H7 (cell line): Measurements from ENCODE around the gene DCP1A. TPM values are rescaled to one million over a fixed set of nuclear protein-coding genes. Genes with fewer than 3 reads are reported as not detected.
"Not testable (repeated sequence)": the region's sequence is repeated elsewhere in the genome, so short reads cannot be mapped to it uniquely, and the experiment has no call there.

Experiments used
- DNase-seq: peaks from one replicate; pipeline ENCODE4 v3.0.0; 2012
- H3K27me3 ChIP-seq: 2 replicates; pipeline ENCODE4 v1.6.0; 2011; ENCODE audit warnings: mild to moderate bottlenecking, low read length; ENCODE audit not compliant: control insufficient read depth, insufficient read depth
- H3K36me3 ChIP-seq: replicated peaks from 2 replicates; pipeline ENCODE4 v1.5.1; 2011; ENCODE audit warnings: low read length; ENCODE audit not compliant: control insufficient read depth, insufficient read depth
- H3K4me3 ChIP-seq: 2 replicates; pipeline ENCODE4 v1.5.1; 2011; ENCODE audit warnings: low read depth, mild to moderate bottlenecking, control low read depth, low read length, moderate library complexity; ENCODE audit not compliant: insufficient read depth
- total RNA-seq: library from RNA; depleted of rRNA; stranded (reverse); fragments of >200 nt; shearing (Covaris generic); gene quantifications from 2 replicates; pipeline ENCODE4 v1.2.3, GENCODE V29; 2014

DCP1A gene
- total RNA-seq, 1 experiment from 2014 or later: 12.9 TPM

DNA sequence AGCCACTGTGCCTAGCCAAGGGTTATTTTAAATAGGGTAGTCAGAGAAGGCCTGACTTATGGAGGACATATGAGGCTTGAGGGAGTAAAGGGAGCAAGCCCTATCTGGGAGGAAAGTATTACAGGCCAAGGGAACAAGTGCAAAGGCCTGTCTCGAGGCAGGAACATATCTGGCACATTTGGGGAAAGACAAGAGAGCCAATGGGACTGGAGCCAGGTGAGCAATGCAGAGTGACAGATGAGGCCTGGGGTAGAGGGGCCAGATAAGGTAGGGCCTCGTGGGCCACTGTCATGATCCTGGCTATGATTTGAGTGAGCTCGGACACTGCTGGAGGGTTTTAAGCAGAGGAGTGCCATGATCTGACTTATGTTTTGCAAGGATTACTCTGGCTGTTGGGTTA lies 43.8 kb downstream of the DCP1A start:
- no peaks in the 10 kb centered on the region for H3K27me3 ChIP-seq
- DNase-seq: no peak
- no peak overlapping the region for H3K4me3 ChIP-seq
- H3K36me3 ChIP-seq: peaks cover 8% of the 10 kb centered on the region

DNA sequence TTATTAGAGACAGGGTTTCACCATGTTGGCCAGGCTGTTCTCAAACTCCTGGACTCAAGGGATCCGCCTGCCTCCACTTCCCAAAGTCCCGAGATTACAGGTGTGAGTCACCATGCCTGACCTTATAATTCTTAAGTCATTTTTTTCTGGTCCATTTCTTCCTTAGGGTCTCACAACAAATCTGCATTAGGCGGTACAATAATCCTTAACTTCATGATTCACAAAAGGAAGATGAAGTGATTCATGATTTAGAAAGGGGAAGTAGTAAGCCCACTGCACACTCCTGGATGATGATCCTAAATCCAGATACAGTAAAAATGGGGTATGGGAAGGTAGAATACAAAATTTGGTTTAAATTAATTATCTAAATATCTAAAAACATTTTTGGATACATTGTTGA lies 46.5 kb downstream of the DCP1A start:
- Histone ChIP-seq H3K4me3 (no peak overlapping the region), H3K27me3 (no peaks in the 10 kb centered on the region), H3K36me3 (peaks cover 8% of the 10 kb centered on the region)
- no peak for DNase-seq

DNA sequence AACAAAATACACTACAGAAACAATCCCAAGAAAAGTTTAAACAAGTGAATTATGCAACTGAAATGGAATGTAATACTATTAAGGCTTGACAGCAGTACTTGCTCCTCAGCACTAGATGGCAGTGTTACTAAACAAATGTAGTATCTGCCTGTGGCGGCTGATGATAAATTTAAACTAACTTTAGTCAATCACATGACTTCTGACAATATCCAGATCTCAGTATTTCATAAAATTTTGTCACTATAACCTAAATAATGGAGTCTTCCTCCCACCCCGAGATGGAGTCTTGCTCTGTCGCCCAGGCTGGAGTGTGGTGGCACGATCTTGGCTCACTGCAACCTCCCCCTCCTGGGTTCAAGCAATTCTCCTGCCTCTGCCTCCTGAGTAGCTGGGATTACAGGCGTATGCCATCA lies 47.7 kb downstream of the DCP1A start:
- not testable (repeated sequence) for H3K36me3 ChIP-seq, H3K27me3 ChIP-seq, H3K4me3 ChIP-seq
- peak; percentile 53 for DNase-seq

DNA sequence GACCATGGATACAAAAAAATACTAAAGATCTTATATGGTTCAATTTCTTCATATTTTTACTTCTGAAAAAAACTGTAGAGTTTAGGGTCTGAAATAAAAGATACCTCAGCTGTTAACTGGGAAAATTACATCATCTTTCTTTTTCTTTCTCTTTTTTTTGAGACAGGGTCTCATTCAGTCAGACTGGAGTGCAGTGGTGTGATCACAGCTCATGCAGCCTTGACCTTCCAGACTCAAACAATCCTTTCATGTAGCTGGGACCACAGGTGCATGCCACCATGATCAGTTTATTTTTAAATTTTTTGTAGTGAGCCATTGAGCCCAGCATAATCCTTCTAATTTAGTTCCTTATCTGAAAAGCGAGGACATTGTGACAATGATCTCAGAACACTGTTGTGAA lies 51.9 kb downstream of the DCP1A start:
- no peak for DNase-seq
- Histone ChIP-seq H3K27me3 (no peaks in the 10 kb centered on the region), H3K36me3 (peaks cover 3% of the 10 kb centered on the region), H3K4me3 (no peak overlapping the region)

DNA sequence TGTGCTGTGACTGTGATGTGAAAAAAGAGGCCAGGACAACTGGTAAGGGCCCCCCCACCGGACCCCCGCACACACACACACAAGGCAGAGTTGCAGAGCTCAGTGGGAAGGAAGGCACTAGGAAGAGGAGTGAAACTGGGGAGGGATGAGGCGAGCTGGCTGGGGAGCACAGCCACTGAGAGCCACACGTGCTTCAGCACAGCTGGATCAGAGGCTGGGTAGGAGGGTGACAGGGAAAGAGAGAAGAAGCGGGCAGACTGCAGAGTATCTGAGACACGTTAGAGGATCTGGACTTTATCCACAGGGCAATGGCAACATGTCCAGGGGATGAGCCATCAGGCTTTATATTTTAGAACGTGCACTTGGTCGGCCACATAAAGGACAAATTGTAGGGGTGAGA lies 53.5 kb downstream of the DCP1A start:
- H3K27me3 ChIP-seq: no peaks in the 10 kb centered on the region
- no peak for DNase-seq
- H3K4me3 ChIP-seq: no peak overlapping the region
- peaks cover 6% of the 10 kb centered on the region for H3K36me3 ChIP-seq

DNA sequence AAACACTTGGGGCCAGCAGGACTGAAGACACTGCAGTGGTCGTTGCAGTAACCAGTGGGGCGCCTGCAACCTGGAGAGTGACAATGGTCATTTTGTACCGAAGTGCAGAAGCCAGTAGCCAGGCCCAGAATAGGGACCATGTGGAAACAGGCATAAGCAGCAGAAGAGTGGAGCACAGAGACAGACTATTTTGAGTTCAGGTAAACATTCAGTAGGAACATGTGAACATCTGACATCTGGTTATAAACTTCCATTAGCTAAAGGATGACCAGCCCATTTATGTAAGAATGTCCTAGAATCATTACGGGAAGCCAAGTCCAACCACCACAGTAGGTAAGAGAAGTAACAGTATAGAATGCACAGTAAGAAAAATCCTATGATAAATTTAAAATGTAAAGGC lies 59.1 kb downstream of the DCP1A start:
- Histone ChIP-seq H3K36me3 (peaks cover 9% of the 10 kb centered on the region), H3K27me3 (no peaks in the 10 kb centered on the region), H3K4me3 (no peak overlapping the region)
- no peak for DNase-seq

DNA sequence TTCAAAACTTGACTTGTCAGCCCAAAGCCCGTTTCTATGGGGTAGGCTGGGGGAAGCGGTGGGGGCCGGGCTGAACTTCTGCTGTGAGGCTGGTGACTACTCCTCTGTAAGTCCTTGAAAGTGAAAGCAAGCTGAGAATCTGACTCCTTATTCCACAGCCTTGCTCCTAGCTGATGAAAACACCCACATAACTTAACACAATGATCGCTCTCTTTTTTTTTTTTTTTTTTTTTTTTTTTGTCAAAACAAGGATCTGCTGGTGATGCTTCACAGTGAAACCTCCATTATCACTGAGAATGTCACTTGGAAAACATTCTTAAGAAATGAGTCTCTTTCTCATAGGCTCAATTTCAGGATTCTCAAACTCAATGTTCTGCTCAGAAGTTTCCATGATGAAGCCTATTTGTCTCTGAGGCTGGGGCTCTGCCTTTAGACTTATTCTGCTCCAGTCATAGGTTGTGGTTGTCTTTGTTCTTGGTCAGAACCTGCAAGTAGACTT lies 60.2 kb downstream of the DCP1A start:
- Histone ChIP-seq H3K27me3 (no peaks in the 10 kb centered on the region), H3K4me3 (no peak overlapping the region), H3K36me3 (peaks cover 6% of the 10 kb centered on the region)
- peak; percentile 60 for DNase-seq

DNA sequence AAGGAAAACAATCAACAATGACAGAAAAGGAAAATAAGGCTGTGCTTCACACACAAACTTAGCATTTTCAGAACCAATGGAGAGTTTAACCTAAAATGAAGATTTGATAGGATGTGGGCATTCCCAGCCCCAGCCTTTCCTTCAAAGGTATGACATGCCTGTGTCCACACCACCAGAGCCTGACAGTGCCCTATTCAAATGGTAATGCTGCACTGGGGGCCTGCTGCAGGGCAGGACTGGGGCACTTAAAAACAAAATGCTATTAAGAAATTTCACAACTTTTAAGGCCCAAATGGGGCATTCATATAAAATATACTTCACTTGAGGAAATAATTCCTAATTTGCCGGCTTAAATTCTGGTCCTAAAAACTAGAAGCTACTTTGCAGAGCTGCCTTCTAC lies 60.6 kb downstream of the DCP1A start:
- Histone ChIP-seq H3K36me3 (peaks cover 6% of the 10 kb centered on the region), H3K4me3 (no peak overlapping the region), H3K27me3 (no peaks in the 10 kb centered on the region)
- peak; percentile 56 for DNase-seq

DNA sequence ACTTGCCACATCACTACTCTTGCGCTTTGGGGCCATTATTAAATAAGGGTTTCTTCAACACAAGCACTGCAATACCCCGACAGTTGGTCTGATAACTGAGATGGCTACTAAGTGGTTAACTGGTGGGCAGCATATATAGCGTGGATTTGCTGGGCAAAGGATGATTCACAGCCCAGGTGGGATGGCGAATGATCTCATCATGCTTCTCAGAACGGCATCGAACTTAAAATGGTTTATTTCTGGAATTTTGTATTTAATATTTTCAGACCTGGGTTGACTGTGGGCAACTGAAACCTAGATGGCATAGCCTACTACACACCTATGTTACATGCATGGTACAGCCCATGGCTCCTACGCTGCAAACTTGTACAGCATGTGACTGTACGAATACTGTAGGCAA lies 64.8 kb downstream of the DCP1A start:
- H3K36me3 ChIP-seq: peaks cover 3% of the 10 kb centered on the region
- H3K27me3 ChIP-seq: no peaks in the 10 kb centered on the region
- no peak for DNase-seq
- no peak overlapping the region for H3K4me3 ChIP-seq

DNA sequence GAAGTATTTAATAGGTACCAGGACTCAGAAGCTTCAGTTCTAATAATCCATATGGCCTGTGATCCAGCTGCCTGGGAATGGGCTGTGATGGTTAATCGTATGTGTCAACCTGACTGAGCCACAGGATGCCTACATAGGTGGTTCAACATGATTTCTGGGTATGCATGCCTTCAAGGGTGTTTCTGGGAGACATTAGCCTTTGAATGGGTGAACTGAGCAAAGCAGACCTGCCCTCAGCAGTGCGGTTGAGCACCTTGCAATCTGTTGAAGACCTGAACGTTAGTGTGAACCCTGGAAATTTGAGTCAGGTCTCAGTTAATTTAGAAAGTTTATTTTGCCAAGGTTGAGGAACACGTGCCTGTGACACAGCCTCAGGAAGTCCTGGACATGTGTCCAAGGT lies 68.7 kb downstream of the DCP1A start:
- Histone ChIP-seq H3K27me3 (no peaks in the 10 kb centered on the region), H3K36me3 (no peaks in the 10 kb centered on the region), H3K4me3 (no peak overlapping the region)
- DNase-seq: no peak

DNA sequence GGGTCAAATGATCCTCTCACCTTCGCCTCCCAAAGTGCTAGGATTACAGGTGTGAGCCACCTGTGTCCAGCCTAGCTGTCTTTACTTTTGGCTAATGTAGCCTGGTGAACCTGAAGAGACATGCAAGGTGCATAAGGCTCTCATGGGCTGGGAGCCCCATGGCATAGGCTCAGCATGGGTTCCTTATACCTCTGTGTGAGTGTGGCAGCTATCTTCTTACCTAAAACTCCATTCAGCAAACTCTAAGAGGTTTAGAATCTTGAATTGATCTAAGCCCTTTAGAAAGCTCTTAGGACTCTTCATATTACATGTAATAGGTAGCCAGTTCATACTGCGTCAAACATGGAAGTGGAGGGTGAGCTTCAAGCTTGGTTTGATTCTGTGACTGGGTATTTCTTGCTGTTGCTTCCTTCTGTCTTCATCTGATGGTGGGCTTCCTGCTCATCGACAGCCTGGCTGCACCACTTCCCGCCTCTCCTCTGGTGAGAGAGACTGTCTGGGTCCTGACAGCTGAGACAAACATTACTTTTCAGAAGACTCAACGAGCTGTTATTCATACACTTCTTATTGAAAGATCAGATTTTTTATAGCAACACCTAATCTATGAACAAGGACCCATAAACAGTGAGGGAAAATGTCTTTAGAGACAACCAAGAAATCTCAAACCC lies 72.3 kb downstream of the DCP1A start:
- DNase-seq: no peak
- H3K27me3 ChIP-seq: no peaks in the 10 kb centered on the region
- no peaks in the 10 kb centered on the region for H3K36me3 ChIP-seq
- no peak overlapping the region for H3K4me3 ChIP-seq

DNA sequence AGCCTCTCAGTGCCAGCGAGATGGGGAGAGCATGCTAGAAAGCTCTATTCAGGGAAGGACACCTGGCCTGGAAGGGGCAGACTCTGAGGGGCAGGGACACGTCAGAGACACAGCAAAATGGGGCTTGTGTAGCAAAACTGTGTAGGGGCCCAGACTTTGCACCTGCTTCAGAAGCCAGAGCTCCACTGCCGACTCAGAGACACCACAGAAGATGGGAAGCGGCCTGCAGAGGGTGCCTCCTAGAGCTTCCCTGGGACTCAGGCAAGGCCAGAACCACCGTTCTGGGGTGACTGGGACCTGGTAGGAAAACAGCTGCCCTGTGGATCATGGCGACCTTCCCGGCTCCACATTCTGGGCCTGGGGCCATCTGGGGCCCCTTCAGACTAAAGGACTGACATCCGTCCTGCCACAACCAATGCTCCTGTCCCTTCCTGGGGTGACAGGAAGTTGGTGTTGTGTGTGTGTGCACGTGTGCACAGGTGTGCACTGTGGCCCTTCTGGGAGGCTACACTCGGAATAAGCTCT lies 74.1 kb downstream of the DCP1A start:
- no peaks in the 10 kb centered on the region for H3K36me3 ChIP-seq
- no peak overlapping the region for H3K4me3 ChIP-seq
- no peak for DNase-seq
- H3K27me3 ChIP-seq: no peaks in the 10 kb centered on the region

DNA sequence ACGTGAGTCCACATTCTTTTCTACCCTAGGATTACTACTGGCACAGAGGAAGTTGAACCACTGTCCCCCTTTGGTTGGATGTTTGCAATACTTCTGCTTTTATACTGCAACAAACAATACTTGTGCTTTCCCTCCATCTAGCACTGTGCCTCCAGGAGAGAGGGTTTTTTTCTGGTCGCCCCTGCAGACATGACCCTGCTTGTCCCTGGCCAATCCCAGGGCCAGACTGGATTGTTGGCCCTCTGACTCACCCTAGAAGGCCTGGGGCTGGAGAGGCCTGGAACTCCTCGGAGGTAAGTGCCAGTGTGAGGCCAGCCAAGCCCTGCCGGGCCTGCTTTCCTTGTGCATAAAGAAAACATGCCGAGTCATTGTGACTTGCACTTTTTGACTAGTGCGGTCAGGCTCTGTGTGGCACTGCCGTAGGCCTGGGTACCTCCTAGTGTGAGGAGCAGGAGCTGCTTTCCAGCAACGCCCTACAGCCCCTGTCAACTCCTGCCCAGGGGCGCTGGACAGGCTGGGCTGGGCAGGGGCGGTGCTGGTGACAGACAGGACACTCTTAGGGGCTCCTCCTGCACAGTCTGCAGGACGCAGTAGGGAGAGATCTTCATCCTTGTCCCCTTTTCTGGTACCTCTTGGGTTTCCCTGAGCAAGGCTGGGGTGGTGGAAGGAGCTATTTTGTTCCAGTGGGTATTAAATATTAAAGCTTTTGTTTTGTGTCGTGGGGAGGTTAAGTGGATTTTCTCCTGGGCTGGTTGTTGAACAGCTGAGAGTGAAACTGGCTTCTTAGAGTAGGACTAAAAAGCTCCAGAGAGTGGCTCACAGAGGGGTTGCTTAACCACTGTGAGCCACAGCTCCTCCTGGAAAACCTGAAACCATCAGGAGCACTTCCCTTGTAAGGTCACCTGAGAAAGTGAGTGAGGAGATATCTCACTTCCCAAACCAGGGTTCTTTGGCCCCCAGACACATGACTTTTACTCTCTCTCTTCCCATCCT lies 77.2 kb downstream of the DCP1A start:
- no peaks in the 10 kb centered on the region for H3K27me3 ChIP-seq
- no peak overlapping the region for H3K4me3 ChIP-seq
- DNase-seq: peak; percentile 82
- H3K36me3 ChIP-seq: no peaks in the 10 kb centered on the region

DNA sequence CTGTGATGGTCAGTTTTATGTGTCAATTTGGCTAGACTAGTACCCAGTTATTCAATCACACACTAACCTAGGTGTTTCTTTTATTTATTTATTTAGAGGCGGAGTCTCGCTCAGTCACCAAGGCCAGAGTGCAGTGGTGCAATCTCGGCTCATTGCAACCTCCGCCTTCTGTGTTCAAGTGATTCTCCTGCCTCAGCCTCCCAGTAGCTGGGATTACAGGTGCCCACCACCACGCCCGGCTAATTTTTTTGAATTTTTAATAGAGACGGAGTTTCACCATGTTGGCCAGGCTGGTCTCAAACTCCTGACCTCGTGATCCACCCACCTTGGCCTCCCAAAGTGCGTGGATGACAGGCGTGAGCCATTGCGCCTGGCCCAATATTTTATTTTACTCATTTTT lies 78.2 kb downstream of the DCP1A start:
- not testable (repeated sequence) for DNase-seq, H3K27me3 ChIP-seq, H3K36me3 ChIP-seq, H3K4me3 ChIP-seq

DNA sequence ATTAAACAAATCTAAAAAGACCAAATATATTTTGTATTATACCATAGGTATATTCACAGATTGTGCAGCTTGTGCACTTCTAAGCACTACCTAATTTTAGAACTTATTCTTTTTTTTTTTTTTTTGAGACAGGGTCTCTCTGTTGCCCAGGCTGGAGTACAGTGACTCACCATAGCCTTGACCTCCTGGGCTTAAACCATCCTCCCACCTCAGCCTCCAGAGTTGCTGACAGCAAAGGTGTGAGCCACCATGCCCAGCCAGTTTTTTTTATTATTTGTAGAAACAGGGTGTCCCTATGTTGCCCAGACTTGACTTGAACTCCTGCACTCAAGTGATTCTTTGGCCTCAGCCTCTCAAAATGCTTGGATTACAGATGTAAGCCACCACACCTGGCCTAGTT lies 79.6 kb downstream of the DCP1A start:
- Histone ChIP-seq H3K36me3 (no peaks in the 10 kb centered on the region), H3K27me3 (no peaks in the 10 kb centered on the region), H3K4me3 (no peak overlapping the region)
- DNase-seq: no peak
